SKM-1 (cell line): ENCODE measurements around the gene KIF6.

Source experiments
- DNase-seq: peaks from one replicate; lab custom pipeline; 2025; ENCODE audit not compliant: unreplicated experiment; lab: John Stamatoyannopoulos, UW

The KIF6 gene

DNA sequence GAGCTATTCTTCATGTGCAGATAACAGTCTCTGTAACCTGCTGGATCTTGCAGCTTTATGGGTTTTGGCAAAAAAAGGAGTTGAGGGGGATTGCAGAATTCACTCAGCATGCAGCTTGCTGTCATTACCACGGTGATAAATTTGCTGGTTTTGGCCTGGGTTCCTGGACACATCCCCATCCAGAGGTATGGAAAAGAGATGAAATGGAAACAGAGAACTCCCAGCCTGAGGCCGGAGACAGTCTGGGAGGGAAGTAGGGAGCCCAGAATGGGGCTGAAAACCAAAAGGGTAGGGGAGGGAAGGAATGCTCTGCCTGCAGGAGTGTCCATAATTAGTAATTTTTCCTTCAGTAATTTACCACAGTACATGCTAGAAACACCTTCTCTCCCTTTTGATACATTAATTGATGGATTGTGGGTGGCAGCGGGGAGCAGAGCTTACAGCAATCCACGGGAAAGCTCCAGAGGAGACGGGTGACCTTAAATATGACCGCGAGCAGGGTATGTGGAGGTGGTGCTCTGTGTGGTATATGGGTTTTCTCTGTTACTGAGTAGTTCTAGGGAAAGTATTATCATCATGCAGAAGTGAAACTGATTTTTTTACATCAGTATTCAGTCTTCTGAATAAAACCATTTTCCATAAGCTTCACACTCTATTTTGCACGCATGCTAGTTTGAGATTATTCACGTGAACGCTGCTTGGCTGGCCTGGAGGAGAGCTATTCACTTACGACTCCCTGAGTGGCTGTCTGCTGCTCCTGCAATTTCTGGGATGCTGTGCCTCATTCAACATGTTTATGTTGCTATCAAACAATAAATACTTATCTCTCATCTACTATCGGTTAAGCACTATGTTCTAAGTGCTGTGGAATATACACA lies 336.4 kb downstream of the KIF6 start:
- no peak for DNase-seq

DNA sequence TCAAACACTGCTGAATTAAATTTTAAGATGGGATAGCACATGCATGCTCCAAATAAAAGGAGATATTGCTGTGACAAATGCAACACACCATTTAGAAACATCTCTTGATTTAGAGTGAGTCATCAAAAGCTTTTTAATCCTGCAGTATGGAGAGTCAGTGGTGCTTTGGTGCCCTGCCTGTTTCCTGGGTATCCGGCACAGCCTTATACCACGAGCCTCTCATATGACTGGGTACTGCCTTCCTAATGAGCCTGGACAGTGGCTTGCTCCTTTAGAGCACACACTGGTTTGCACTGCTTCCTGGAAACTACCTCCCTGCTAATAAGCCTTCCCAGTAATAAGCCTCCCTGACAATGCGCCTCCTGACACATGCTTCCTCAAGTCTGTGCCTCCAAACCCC lies 337.4 kb downstream of the KIF6 start:
- DNase-seq: no peak

DNA sequence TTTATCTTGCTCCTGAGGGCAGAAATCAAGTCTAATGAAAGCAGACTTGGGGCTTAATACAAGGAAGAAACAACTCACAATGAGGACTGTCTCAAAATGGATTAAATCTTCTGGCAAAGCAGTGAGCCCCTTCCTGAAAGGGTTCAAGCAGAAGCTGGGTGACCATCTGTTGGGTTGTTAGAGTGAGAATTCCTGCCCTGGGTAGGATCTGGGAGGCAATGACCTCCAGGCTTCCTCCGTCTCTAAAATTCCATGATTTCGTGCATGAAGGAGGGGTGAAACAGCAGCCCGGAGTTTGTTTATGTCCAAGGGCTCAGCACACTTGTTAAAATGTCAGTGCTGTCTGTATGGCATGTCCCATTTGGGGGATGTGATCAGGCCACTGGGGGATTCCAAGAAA lies 338.7 kb downstream of the KIF6 start:
- DNase-seq: no peak

DNA sequence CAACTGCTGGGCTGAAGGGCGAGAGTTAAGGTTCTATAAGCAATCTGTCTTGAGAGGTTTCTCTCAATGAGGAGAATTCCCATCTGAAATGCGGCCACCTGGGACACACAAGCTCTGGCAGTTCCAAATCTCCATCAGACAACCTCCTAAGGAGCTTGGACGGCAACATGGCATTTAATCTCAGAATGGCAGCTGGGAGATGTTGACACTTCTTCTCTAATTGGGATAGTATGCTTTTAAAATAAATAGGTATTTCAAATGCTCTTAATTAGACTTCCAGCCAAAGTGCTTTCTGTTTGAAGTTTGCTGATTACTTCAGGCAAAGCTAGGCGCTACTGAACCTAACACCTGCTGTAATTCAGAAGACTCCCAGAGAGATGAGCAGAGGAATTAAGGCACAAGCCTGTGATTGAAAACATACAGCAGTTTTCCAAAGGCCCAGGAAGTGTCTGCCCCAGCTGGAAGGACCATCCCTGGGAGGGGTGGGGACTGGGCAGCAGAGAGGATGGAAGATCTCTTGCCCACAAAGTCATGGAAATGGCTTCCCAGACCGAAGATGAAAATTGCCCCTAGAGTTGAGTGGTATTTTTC lies 343.6 kb downstream of the KIF6 start:
- no peak for DNase-seq

DNA sequence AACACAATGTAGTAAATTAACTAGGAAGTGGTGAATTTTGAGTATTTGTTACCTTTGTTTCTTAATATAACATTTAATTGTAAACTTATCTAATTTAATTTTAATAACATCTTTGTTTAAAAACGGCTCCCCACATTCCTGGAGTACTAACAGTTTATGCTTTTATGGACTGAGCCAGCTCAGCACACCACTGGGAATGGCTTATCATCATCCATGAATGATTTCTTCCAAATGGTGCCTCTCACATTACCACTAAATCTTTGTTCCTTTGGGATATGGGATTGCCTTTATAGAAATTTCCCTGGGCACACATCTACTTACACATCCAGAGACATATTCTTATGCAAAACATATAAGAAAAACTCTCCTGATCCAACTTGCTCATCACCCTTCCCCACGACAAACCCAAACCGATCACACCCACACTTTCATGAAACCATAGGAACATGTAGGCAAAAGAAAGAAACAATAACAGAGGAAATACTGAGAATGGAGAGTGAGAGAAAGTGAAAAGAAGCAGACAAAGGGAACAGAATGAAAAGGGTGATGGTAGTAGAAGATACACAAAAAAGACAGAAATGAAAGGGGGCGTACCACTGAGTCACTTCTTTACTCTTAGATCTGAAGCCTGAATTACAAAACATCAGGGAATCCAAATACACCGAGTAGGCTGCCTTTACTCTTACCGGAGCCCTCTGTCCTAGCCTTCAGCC lies 344.2 kb downstream of the KIF6 start:
- no peak for DNase-seq

DNA sequence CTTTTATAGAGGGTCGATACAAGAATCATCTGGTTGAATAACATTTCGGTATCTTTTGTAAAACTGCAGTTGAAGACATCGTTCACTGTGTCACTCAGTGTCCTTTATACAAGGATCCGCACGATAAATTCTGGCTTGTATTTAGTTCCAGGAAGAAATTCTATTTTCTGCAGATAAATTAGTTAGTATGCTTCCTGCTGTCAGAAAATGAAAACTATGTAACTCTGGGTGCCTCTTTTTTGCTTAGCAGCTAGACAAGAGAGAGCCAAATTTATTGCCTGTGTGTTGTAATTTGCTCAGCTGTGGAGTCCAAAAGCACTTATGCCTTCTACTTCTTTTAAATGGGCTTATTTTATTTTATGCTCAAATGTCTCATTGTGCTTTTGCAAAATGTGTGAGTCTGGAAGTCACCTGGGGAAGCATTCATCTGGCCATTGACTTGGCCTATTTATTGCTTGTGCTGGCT lies 346.2 kb downstream of the KIF6 start:
- no peak for DNase-seq

DNA sequence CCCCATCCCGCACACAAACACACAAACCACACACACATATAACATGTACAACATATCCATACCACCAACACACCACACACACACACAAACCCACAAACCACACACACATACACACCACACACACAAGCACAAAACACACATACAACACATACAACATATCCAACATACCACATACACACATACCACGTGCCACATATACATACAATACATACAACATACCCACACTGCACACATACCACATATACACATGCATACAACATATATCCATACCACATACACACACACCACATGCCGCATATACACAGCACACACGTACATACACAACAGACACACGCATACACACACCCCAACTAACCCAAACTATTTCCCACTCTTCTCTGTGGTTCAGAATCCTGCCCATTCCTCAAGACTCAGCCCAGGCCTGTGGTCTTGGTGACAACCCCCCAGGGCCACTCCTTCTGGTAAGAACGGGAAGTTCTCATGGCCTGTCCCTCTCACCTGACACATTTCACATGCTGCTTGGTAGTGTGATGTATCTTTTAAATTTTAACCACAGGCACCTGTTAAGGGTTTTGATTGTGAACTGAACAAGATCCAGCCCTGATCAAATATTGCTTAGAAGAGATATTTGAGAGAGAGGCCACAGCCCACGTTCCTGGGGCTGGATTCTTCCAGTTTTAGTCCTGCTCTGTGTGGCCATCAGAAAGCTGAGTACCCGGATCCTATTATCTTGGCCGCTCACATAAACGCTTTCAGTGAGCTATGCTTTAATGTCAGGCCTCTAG lies 346.8 kb downstream of the KIF6 start:
- DNase-seq: no peak

DNA sequence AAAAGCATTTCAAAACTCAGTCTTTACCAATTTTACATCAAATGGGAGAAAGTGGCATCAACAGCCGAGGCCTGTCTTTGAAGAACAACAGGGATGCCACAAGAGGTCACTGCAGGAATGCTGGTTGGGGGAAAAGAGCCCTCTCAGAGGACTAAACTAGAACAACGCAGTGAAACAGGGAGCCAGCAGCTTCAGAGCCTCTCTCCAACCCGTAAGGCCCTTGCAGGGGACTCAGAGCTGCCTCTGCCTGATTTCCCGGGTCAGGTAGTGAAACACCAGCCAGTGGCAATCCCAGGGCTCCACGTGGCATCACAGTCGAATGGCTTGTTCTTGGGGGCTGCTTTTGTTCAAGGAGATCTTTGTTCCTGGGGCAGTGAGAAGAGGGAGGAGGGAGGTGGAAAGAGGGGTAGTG lies 347.7 kb downstream of the KIF6 start:
- peak; percentile 3 for DNase-seq

DNA sequence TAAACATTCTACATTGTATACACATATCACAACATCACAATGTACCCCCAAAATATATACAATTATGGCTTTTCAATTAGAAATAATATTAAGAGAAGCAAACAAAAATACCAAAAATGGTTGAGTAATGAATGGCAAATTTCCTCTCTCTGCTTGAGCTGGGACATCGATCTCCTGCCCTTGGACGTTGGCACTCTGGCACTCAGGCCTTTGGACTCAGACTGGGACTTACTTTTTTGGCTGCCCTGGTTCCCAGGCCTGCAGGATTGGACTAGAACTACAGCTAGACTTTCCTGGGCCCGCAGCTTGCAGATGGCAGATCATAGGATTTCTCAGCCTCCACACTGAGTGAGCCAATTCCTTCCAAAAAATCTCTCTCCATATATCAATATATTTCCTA lies 349.8 kb downstream of the KIF6 start:
- DNase-seq: no peak

DNA sequence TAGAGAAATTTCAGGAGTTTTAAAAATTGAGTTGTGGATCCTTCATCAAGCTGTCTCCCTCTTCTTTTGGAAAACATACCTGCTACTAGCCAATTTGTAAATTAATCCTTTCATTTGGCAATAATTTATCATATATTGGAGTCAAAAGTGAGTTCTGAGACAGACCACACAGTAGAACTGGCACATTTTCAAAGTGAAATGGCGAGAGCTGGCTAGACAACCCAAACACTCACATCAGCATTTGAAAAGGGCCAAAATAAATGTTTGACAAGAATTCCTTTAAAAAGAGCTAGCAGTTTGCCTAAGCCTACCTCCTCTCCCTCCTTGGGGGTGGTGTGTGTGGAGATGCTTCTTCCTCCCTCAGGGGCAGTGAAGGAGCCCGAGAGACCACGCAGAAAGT lies 354.8 kb downstream of the KIF6 start:
- DNase-seq: no peak

DNA sequence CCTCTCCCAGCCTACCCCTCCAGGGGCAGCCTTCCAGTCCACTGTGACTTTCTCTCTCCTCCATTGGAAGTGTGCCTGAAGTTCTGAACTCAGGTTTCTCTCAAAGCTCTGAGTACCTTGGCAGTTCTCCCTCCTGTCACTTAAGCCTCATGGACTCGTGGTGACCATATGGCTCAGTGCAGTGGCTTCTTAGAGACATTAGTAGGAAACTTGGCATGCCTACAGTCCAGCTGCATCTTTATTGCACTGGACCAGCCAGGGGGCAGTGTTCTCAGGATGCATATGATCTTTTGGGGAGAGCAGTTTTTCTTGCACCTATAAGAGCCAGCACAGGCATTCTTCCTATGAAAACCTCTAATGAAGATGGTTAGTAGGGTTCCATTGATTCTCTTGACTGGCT lies 355.2 kb downstream of the KIF6 start:
- DNase-seq: no peak

DNA sequence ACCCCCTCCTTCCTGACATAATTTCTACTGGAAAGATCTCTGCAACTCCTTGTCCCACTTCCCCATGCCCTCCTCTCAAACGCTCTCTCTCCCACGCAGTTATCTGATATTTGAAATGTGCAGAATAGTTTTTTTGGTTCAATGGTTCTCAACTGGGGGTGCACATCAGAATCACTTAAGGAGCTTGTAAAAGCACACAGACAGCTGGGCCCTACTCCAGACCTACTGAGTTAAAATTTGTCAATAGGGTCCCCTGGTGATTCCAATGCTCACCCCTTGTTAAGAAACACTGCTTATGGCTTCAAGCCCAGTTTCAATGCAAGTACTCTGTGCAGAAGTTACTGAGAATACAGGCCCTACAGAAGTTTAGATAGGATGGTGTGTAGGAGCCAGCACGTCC lies 357.5 kb downstream of the KIF6 start:
- DNase-seq: no peak

DNA sequence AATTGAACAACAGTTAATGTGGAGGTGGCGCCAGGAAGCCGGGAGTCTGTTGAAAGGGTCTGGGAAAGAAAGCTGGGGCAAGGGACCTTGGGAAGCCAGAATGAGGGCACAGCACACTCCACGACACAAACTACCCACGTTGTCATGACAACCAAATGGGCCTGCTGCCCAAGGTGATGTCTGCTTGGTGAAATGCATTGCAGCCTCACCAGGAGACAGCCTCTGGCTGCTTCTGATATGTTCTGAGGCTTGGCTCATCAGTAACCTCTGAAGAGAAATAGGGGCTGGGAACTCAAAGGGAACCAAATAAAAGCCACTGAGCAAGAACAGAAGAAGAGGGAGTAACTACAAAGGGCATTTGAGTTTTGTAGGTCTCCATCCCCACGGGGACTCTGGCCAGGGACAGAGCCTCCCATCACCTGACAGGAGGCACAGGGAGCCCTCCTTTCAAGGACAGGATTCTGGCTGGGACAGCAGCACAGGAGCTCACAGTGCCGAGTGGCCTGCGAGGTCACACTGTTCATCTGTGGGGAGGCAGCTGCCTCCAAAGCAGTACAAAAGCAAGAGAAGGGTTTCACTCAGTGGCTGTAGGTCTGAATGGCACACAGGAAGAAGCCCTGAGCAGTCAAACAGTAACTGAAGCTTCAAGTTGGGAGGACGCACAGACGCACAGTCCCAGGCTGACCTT lies 358.1 kb downstream of the KIF6 start:
- DNase-seq: no peak

DNA sequence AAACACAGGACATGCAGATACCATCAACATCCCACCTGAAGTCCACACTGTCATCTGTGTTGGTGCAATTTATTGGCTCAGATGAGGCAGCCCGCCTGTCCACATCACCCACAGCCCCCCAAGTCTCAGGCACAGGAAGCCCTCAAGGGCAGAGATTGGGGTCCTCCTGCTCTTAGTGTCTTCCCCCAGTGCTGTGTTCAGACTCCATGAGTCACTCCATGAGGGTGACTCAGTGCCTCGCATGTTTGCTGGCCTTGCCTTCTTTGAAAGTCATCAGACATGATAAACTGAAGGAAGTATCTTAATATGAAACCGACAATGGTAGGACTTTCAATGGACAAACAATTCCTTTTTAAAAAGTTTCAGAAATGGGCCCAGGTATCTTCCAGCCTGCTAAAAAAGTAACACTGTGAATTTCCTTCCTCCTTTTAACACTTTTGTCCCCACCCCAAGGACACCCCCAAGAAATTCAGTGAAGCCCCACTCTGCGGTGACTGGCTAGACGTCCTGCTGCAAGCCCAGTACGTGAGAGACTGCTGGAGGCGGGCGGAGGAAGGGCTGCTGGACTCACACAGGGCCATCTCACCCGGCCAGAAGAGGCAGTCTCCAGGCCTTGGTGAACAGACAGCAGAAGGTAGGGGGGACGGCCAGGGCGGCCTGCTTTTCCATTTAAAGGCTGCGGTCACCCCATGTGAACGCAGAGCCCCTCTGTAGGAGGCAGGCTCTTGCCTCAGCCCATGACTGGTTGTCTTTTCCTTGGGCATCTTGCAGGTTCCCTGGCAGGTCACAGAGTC lies 359.7 kb downstream of the KIF6 start:
- DNase-seq: no peak

DNA sequence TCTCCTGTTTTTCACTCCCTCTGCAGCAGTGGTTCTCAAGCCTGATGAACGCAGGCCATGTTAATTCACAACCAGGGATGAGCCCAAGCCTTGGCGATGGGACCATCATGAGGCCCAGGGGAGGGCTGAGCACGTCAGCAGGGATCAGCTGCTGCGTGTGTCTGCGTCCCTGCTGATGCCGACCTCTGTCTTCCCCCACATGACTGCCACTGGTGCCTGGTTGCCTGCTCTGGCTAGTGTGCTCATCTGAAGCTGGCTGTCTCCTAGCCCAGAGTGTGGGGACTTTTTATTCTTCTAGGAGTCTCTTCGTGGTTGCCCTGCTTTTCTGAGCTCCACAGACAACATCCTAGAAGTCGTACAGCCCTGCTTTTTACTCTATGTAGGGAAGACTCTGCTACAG lies 361.9 kb downstream of the KIF6 start:
- no peak for DNase-seq

DNA sequence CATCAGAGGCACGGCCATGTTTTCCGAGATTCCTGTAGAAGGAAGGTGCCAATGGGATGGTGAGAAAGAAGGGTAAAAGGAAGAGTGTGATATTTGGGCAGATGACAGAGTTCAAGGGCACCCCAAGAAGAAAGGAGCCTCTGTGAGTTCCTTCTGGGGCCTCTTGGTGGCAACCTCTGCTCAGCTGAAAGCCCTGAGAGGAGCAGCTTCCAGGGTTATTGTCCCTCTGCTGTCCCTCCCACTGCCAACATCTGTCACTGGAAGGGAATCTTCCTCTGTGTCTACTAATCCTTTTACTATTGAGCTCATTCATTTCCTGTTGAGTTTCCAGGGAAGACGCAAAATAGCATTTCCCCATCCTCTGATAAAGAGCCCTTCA lies 362.7 kb downstream of the KIF6 start:
- peak; percentile 33 for DNase-seq

DNA sequence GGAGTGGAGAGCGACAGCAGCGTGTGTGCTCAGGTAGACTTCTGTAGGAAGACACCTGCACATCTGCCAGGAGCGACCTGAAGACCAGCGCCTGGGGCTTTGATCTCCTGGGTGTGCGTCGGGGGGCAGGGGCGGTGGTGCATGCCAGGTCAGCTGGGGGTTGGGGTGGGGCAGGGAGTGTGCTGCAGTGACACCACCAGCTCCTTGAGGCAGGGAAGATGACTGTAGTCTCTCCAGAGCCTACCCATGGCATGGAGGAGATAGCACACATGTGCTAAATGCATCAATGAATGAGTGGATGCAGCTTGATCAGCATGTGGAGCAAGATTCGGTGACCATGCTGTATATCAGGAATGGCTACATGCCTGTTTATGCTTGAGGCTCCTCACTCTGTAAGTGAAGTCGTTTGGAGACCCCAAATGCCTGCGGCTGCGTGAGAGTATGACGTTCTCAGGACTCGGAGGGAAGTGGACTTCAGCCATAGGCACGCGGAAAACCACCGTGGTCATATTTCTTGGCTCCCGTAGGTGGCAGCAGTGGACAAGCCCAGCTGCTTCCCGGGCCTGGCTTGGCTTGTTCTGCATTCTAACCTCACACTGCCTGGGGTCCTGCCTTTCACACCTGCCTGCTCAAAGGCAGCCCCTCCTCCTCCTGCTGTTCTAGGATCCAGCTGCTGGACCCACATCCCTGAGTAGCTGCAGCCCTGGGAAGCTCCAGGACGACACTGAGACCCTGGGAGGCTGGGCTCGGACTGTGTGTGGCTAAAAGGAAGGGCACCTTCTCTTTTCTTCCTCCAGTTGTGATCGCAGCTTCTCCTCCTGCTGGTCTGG lies 363.3 kb downstream of the KIF6 start:
- DNase-seq: peak; percentile 71

DNA sequence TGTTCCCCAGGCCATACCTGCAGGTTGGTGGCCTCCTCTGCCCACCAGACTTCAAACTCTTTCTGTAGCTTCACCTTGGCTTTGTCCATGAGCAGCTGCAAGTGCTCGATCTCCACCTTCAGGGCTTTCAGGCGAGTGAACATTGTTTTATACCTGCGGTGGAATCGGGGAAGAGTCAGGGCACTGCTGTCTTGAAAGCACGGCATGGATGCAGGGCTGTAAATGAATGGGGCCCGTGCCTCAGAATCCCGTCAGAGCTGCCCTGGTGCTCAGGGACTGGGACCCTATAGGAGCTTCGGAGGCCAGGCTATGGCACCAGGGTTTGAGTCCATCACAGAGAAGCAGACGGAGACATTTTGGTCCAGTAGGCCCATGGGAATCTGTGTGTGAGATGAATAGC lies 364.8 kb downstream of the KIF6 start:
- no peak for DNase-seq
